Smooth muscle cell of the umbilical artery (primary cell): ENCODE results near the gene TLX3. TPM values are rescaled to one million over a fixed set of nuclear protein-coding genes. Genes with fewer than 3 reads are reported as not detected.

Experiments
- total RNA-seq: library from RNA; depleted of rRNA; stranded (reverse); fragments of >200 nt; gene quantifications from 2 replicates; pipeline ENCODE4 v1.2.3, GENCODE V29; 2014

TLX3 gene
- not detected in 2 replicates for total RNA-seq

DNA sequence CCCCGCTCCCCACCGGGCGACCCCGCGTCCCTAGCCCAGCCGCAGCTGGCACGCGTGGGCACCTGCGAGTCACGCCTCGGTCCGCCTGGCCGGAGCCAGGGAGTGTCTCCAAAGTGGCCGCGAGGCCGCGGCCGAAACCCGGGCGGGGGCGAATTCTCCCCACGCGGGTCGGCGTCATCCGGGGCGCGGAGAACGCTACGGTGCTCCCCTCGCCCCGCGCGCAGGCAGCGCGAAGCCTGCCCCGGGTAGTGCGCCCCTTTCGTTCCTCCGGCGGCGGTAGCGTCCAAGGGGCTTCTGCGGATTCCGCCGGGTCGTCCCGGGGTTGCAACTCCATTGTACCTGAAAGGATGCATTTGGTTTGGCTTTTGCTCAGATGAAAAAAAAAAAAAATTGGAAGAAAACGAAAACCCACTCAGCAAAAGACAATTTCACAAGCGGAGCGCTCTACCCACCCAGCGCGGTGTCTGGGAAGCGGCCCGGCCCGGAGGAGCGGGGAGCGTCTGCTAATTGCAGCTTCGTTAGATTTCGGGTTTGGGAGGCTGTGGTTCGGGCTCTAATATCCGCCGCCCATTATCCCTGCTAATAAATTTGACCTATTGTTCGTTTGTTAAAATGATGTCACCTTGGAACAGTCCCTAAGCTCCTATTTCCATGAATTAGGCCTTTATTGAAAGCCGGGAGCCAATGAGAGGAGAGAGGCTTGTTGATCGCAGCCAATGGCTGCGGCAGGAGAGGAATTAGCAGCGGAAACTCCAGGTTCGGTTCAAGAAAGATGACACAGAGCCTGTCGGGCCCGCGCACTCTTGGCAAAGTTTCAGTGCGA is at the start of gene TLX3:
TSS of gene TLX3 (plus strand) at position 796 of the 823 bp plus-strand sequence. CDS start 118 bp downstream, outside the sequence.

Other genes starting within 250 kb of the TLX3 start
- 1,194 and 1,640 TPM in 2 replicates for gene NPM1, start 78.6 kb downstream of the TLX3 start, total RNA-seq
- 0.05 TPM in 1 of 2 replicates, not detected in the other for gene FGF18, start 110.4 kb downstream of the TLX3 start, total RNA-seq